ENCODE results near the gene CDK3.
"Not testable (repeated sequence)": the region's sequence is repeated elsewhere in the genome, so short reads cannot be mapped to it uniquely, and the experiment has no call there.

Gene CDK3

GRCh38 chr17:76034428-76035350 is 34.0 kb downstream of the CDK3 start:
- in situ Hi-C loops (cut with MboI; ENCODE audit: low sequenced_read_pairs), result no loop called here

GRCh38 chr17:76036497-76037261 is 36.0 kb downstream of the CDK3 start:
- in situ Hi-C loops (cut with MboI; ENCODE audit: low sequenced_read_pairs), result no loop called here

GRCh38 chr17:76038050-76038449 is 37.4 kb downstream of the CDK3 start:
- in situ Hi-C loops (cut with MboI; ENCODE audit: low sequenced_read_pairs), result no loop called here

GRCh38 chr17:76039121-76039520 is 38.5 kb downstream of the CDK3 start:
- in situ Hi-C loops (cut with MboI; ENCODE audit: low sequenced_read_pairs), result no loop called here

GRCh38 chr17:76040376-76040775 is 39.7 kb downstream of the CDK3 start:
- in situ Hi-C loops (cut with MboI; ENCODE audit: low sequenced_read_pairs), result no loop called here

- in situ Hi-C loops (cut with MboI; ENCODE audit: low sequenced_read_pairs), result not testable (repeated sequence)
Observed at GRCh38 chr17:76042868-76043267, 42.2 kb downstream of the CDK3 start.

- in situ Hi-C loops (cut with MboI; ENCODE audit: low sequenced_read_pairs), result not testable (repeated sequence)
Observed at GRCh38 chr17:76044475-76045007, 43.9 kb downstream of the CDK3 start.

- in situ Hi-C loops (cut with MboI; ENCODE audit: low sequenced_read_pairs), result no loop called here
Observed at GRCh38 chr17:76046064-76046463, 45.4 kb downstream of the CDK3 start.

- in situ Hi-C loops (cut with MboI; ENCODE audit: low sequenced_read_pairs), result no loop called here
Observed at GRCh38 chr17:76048025-76048605, 47.5 kb downstream of the CDK3 start.

- in situ Hi-C loops (cut with MboI; ENCODE audit: low sequenced_read_pairs), result no loop called here
Observed at GRCh38 chr17:76048711-76049110, 48.1 kb downstream of the CDK3 start.

GRCh38 chr17:76049239-76049638 is 48.6 kb downstream of the CDK3 start:
- in situ Hi-C loops (cut with MboI; ENCODE audit: low sequenced_read_pairs), result no loop called here

GRCh38 chr17:76049836-76050537 is 49.3 kb downstream of the CDK3 start:
- in situ Hi-C loops (cut with MboI; ENCODE audit: low sequenced_read_pairs), result no loop called here

- in situ Hi-C loops (cut with MboI; ENCODE audit: low sequenced_read_pairs), result no loop called here
Observed at GRCh38 chr17:76050538-76051467, 50.1 kb downstream of the CDK3 start.

GRCh38 chr17:76051561-76051960 is 50.9 kb downstream of the CDK3 start:
- in situ Hi-C loops (cut with MboI; ENCODE audit: low sequenced_read_pairs), result no loop called here

- in situ Hi-C loops (cut with MboI; ENCODE audit: low sequenced_read_pairs), result no loop called here
Observed at GRCh38 chr17:76053246-76054111, 52.8 kb downstream of the CDK3 start.

GRCh38 chr17:76054112-76054476 is 53.4 kb downstream of the CDK3 start:
- in situ Hi-C loops (cut with MboI; ENCODE audit: low sequenced_read_pairs), result no loop called here
